GM06990 (cell line): ENCODE results near the gene PCBP3.

Experiments
- DNase-seq: peaks from one replicate; pipeline ENCODE4 v3.0.0-alpha.2; 2011; ENCODE audit not compliant: insufficient read length; ENCODE audit errors: extremely low read depth
- H3K27me3 ChIP-seq: replicated peaks from 2 replicates; pipeline ENCODE4 v1.6.0; 2011; ENCODE audit warnings: low read length; ENCODE audit not compliant: control insufficient read depth, insufficient read depth
- H3K36me3 ChIP-seq: 2 replicates; pipeline ENCODE4 v1.5.1; 2011; ENCODE audit warnings: low read length; ENCODE audit not compliant: control insufficient read depth, insufficient read depth
- H3K4me3 ChIP-seq: replicated peaks from 2 replicates; pipeline ENCODE4 v1.5.1; 2011; ENCODE audit warnings: low read depth, mild to moderate bottlenecking, control low read depth, low read length
- CTCF ChIP-seq: IDR thresholded peaks from 2 replicates; pipeline ENCODE4 v1.5.1; 2011; ENCODE audit warnings: low read length, control low read depth, mild to moderate bottlenecking, inconsistent platforms; ENCODE audit not compliant: insufficient read depth, poor library complexity, severe bottlenecking

PCBP3 gene

GRCh38 chr21:45613396-45613795 lies 30.1 kb upstream of the PCBP3 start:
- no peaks in the 10 kb centered on the region for H3K36me3 ChIP-seq
- TF ChIP-seq CTCF = no peak
- no peaks in the 10 kb centered on the region for H3K27me3 ChIP-seq
- no peak for DNase-seq
- H3K4me3 ChIP-seq = no peak overlapping the region

GRCh38 chr21:45613881-45614280 lies 29.6 kb upstream of the PCBP3 start:
- no peak for TF ChIP-seq CTCF
- Histone ChIP-seq H3K36me3 (no peaks in the 10 kb centered on the region), H3K27me3 (no peaks in the 10 kb centered on the region), H3K4me3 (no peak overlapping the region)
- no peak for DNase-seq

GRCh38 chr21:45615145-45615711 lies 28.3 kb upstream of the PCBP3 start:
- H3K36me3 ChIP-seq = no peaks in the 10 kb centered on the region
- no peak overlapping the region for H3K4me3 ChIP-seq
- peak; percentile 6 for TF ChIP-seq CTCF
- peak; percentile 71 for DNase-seq
- H3K27me3 ChIP-seq = no peaks in the 10 kb centered on the region; the same call in 1 of the 2 replicates

GRCh38 chr21:45617021-45617921 lies 26.3 kb upstream of the PCBP3 start:
- Histone ChIP-seq H3K4me3 (no peak overlapping the region), H3K36me3 (no peaks in the 10 kb centered on the region), H3K27me3 (no peaks in the 10 kb centered on the region; the same call in 1 of the 2 replicates)
- no peak for TF ChIP-seq CTCF
- no peak for DNase-seq

- DNase-seq = no peak
- TF ChIP-seq CTCF = no peak
- no peaks in the 10 kb centered on the region; the same call in 1 of the 2 replicates for H3K27me3 ChIP-seq
- H3K36me3 ChIP-seq = no peaks in the 10 kb centered on the region
- no peak overlapping the region for H3K4me3 ChIP-seq
Measured at GRCh38 chr21:45618287-45618686, 25.2 kb upstream of the PCBP3 start.
